Body of pancreas (tissue), 4 donors: ENCODE results near the gene MYO15B.

Experiments
- POLR2A ChIP-seq, 3 donors: fragments of 450-650 bp; IDR thresholded peaks; one replicate each; pipeline ENCODE4 v1.6.1; 2016; ENCODE audit warnings: antibody characterized with exemption in 3 of 3, mild to moderate bottlenecking in 2 of 3
- TF ChIP-seq, protein P1 (sequence below), 7 experiments: fragments of 450-650 bp in 4 of 7; fragments of 200-600 bp in 3 of 7; sonication (generic) in 3 of 7; IDR thresholded peaks; one replicate each; pipeline ENCODE4 v1.5.1; 2016 to 2019; ENCODE audit warnings: antibody characterized with exemption in 7 of 7

DNA sequence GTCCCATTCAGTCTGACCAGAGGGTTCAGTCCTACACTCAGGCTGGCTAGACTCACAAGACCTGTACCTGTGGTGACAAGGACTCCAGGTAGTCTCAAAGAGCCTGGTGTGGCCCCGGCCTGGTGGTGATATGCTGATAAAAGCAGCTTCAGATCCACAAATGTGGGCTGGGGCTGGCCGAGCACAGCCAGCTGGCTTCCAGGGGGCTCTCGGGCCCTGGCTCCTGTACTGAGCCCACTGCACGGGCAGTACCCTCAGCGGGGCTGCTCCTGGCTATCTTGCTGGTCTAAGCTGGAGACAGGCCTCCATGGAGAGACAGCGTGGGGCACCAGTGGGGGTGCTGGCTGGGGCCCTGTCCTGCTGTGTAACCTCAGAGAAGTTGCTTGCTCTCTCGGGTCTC lies 50.0 kb downstream of the MYO15B start:
- TF ChIP-seq POLR2A (IDR thresholded peaks at IDR 0.05), result no peak
- TF ChIP-seq, protein P1, sequence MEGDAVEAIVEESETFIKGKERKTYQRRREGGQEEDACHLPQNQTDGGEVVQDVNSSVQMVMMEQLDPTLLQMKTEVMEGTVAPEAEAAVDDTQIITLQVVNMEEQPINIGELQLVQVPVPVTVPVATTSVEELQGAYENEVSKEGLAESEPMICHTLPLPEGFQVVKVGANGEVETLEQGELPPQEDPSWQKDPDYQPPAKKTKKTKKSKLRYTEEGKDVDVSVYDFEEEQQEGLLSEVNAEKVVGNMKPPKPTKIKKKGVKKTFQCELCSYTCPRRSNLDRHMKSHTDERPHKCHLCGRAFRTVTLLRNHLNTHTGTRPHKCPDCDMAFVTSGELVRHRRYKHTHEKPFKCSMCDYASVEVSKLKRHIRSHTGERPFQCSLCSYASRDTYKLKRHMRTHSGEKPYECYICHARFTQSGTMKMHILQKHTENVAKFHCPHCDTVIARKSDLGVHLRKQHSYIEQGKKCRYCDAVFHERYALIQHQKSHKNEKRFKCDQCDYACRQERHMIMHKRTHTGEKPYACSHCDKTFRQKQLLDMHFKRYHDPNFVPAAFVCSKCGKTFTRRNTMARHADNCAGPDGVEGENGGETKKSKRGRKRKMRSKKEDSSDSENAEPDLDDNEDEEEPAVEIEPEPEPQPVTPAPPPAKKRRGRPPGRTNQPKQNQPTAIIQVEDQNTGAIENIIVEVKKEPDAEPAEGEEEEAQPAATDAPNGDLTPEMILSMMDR (IDR thresholded peaks at IDR 0.05), result no peak
